Urothelium cell line (cell line): ENCODE data around the gene ID2.

Experiments
- DNase-seq: peaks from one replicate; pipeline ENCODE4 v3.0.0; 2011; ENCODE audit warnings: low spot score, mixed read lengths
- FAIRE-seq: peaks from 2 replicates; lab custom pipeline; 2011; peaks lifted over from hg19 to GRCh38; lab: Jason Lieb, UNC

Gene ID2

DNA sequence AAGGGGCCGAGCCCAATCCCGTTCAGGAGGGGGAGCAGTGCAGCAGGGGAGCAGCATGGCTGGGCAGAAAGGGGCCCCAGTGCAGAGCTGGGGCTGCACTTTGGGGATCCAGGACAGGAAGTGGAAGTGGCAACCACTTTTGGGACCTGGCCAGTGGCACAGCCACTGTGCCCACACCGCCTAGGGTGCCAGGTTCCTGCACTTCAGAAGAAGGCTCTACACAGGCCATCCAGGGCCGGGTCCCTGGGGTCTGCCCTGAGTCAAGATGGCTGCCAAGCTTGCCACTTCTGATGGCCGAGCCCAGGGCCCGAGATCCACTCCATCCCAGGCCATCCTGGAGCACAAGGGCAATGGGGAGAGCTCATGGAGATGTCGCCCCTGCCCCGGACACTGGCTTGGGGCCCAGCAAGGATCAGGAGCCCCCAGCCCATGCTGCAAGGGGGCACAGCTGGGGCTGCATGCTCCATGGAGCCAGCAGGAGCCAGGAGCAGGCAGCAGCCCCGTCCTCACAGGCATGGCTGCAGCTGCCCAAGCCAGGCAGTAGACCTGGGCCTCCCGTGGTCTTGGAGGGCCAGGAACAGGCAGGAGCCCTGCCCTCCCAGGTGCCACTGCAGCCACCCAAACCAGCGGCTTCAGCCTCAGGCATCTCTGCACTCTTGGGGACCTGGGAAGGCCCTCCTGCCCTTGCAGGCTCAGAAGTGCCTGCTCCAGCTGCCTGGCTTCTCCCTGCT lies 35.0 kb upstream of the ID2 start:
- FAIRE-seq (no peak), DNase-seq (no peak)

DNA sequence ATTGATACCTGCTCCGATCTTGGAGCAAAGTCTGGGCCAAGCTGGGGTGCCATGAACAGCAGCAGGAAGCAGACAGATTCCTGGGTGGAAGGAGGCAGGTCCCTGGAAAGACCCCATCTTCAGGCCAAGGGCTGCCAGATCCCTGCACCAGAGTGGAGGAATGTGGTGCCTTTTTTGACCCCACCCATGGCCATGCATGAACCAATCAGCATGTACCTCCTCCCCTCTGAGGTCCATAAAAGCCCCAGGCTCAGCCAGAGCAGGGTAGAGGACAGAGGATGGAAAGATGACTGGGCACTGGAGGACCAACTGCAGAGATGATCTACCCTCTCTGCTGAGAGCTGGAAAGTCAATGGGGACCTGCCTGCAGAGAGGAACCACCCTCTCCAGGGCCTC lies 34.4 kb upstream of the ID2 start:
- no peak for FAIRE-seq
- no peak for DNase-seq

DNA sequence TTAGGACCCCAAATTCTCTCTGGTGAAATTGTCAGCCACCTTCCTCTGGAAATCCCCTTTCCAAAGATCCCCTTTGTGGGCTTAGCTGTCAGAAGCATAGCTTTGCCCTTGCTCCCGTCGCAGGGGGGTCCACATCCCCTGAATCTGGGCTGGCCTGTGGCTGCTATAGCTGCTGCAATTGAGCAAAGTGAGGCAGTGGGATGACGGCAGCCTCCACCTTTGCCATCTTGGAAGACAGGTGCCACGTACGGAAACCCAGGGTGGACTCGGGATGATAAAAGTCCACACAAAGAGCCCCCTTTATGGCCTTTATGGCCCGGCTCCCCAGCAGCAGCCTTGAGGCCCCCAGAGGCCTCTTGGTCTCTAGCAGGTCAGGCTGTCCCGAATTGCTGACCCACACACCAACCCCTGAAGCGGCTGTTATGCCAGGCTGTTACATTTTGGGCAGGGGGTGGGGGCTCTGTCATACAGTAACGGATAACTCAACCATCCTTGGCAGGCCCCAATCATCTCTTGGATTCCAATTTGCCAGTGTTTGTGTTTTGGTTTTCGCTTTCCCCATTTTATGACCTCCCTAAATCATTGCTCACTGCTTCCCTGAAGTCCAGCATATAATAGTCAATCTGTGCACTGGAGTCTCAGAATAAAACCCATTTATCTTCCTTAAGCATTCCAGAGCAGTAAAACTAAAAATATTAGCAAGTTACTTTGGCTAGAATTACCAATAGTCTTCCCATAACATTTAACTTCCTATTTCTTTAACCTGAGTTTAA lies 33.2 kb upstream of the ID2 start:
- FAIRE-seq = no peak
- no peak for DNase-seq

DNA sequence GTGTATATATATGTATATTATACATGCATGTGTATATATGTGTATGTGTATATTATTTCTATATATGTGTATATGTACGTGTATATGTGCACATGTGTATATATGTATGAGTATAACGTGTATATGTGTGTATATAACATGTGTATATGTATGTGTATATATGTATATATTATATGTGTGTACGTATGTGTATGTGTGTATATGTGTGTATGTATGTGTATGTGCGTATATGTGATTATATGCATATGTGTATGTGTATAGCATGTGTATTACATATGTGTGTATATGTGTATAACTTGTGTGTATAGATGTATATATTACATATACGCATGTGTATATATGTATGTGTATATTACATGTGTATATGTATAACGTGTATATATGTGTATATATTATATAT lies 32.1 kb upstream of the ID2 start:
- no peak for FAIRE-seq
- DNase-seq = no peak

DNA sequence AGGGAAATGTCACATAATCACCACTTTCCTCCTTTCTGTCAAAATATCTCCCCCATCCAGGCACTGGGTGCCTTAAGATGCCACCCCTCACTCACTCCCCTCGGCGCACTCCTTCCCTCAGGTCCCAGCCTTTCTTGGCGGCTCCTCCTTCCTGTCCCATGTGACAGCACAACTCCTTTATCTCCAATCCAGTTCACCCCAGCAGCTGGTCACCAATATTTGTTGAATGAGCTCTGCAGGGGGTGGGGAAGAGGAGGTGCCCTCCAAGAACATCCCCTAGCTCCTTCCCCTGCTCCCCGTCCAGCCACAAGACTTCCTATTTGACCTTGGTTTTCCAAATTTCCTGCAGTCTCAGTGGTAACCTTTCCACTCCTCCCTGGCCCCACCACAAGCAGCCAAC lies 31.6 kb upstream of the ID2 start:
- DNase-seq (no peak), FAIRE-seq (no peak)

- DNase-seq (no peak), FAIRE-seq (no peak)
Observed at GRCh38 chr2:8652774-8653426, 29.0 kb upstream of the ID2 start.

DNA sequence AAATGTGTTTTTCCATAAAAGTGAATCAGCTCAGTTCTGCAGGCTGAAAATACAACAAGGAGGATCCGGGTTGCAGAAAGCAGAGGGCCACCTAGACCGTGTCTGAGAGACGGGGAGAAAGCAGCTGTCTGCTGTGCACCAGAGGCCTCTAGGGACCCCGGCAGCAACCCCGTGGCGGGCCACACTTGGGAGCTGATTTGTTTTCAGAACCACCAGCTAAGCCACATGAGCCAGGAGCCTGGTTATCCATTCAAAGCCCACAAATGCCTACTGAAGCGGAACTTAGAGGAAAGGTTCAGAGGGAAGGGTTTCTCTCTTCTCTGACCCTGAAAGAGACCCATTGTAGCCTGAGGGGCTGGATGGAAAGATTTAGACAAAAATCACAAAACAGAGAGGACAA lies 28.4 kb upstream of the ID2 start:
- FAIRE-seq = no peak
- no peak for DNase-seq

- FAIRE-seq (no peak), DNase-seq (no peak)
Observed at GRCh38 chr2:8654041-8654440, 27.8 kb upstream of the ID2 start.

- no peak for DNase-seq
- no peak for FAIRE-seq
Observed at GRCh38 chr2:8654483-8654882, 27.4 kb upstream of the ID2 start.

- DNase-seq (no peak), FAIRE-seq (no peak)
Observed at GRCh38 chr2:8656160-8656641, 25.7 kb upstream of the ID2 start.

- no peak for DNase-seq
Observed at GRCh38 chr2:8656811-8657210, 25.0 kb upstream of the ID2 start.

DNA sequence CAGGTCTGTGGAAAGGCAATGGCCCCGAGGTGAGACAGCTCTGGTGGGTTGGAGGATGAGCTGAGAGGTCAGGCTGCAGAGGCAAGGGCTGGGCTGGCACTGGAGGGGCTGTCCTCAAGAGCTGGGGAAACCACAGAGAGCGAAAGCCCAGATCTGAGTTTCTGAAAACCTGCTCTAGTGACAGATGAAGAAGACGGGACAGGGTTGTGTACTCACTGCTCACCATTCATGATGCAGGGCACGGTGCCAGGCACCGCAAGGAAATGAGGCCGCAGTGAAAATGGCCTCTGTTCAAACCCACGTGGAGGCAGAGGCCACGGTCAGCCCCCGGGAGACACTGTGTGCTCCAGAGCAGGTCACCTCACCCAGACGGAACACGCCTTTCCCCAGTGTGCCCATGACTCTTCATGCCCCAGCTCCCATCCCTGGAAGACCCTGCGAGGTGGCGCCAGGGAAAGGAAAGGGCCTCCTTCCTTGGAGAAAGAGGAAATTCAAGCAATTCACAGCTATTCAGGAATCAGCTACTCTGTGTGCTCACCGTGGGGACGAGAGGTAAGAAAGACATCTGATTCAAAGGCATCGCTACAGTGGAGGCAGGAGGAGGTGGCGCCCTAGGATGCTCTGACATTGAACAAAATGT lies 24.3 kb upstream of the ID2 start:
- no peak for FAIRE-seq

More at GRCh38 chr2:8656811-8657210, 25.0 kb upstream of the ID2 start:
- FAIRE-seq = no peak

DNA sequence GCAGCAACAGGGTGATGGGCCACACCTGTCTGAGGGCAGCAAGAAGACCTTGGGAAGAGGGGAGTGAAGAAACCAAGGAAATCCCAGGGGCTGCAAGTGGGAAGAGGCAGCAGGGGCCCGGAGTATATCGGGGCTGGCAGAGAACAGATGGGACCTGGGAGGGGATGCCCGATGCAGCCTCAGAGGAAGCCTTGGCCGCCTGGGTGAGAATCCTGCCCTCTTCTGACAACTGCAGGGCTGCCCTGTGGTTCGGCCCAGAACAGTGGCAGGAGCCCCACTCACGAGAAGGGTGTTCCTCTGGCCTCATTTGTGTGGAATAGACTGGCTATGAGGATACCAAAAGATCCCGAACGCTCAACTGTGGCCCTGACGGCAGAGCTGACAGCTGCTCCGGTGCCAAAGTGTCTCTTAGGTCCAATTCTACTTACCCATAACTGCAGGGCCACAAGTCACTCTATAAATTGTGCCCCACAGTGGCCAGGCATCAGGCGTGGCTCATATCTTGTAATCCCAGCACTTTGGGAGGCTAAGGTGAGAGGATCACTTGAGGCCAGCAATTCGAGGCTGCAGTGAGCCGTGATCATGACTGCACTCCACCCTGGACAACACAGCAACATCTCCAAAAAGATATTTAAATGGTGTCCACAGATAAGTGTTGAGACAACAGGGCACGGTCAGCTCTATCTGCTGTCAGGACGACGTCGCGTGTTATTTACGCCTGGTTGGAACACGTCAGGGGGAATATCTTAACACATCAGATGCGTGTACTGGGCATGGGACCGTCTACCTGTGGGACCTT lies 23.6 kb upstream of the ID2 start:
- FAIRE-seq (no peak), DNase-seq (no peak)

More for the DNA sequence above, 24.3 kb upstream of the ID2 start:
- no peak for DNase-seq

DNA sequence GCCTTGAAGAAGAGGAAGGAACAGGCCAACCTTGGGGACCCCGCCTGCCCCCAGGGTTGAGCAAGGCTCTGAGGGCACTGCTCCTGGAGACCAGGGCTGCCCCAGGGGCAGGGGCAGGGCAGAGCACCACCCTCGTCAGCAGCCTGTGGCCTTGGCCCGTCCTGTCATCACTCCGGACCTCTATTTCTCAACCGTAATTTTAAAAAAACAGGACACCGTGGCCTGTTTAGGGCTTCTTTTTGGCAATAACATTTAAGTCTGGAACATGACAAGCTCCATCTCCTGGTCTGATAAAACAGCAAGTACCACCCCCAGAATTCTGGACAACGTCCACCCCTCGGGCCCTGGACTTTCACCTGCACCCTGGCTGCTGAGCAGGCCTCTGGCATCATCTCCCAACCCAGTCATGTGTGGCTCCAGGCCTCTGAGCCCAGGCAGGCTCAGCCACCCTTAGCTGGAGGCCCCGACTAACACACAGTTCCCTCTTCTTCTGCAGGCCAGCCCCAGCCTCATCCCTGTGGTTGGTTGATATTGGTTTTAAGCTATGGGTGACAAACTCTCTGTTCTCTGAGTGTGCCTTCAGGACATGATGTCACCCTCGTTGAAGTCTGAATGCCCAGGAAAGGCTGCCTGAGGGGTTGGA lies 22.6 kb upstream of the ID2 start:
- DNase-seq (no peak), FAIRE-seq (no peak)

- DNase-seq (no peak), FAIRE-seq (no peak)
Observed at GRCh38 chr2:8659735-8660492, 21.9 kb upstream of the ID2 start.

DNA sequence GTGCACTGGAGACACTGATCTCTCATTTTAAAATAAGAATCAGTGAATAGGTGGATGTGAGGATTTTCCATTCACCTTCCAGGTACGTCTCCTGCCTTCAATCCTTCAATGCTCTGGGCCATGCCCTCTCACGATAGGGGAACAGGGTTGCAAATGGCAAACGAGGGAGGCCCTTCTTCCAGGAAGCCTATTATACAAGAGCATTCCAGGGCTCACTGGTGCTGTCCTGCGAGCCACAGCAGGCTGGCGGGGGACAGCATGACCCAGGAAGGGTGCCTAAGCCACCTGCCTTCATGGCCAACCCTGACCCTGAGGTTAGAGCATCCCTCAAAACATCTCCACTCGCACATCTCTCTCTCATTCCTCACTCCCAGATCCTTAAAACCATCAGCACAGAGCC lies 20.6 kb upstream of the ID2 start:
- FAIRE-seq (no peak), DNase-seq (no peak)

- DNase-seq (no peak), FAIRE-seq (no peak)
Observed at GRCh38 chr2:8661736-8662135, 20.1 kb upstream of the ID2 start.

DNA sequence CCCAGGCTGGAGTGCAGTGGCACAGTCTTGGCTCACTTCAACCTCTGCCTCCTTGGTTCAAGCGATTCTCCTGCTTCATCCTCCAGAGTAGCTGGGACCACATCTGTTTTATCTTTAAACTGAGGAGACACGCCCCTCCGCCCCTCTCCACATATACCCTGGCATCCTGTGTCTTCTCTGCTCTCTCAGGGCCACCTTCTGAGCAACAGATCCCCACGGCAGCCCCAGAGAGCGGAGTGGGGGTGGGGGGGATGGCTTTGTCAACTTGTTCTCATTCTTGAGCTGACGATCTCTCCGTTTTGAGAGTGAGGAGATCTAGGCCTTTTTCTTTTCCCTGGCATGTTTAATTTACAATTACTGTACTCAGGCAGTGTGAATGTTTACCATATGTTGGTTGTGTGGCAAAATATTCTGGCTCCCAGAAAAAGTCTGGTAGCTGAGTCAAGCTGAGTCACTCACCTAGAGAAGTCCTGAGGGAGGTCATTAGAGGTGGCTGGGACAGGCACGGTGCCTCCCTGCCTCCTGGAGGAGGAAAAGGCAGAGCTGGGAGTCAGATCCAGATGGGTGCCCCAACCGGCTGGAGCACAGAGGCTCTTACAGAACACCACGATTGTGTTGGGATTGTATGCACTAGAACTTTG lies 19.5 kb upstream of the ID2 start:
- FAIRE-seq (no peak), DNase-seq (peak; percentile 81)

- FAIRE-seq = no peak
- no peak for DNase-seq
Observed at GRCh38 chr2:8663997-8664396, 17.9 kb upstream of the ID2 start.
